GM21360 (cell line): ENCODE results near the gene TRIB2.
A peak's percentile ranks its signal among the peaks of the same experiment; 100 is the strongest.

Experiments used
- ATAC-seq: cut with Tn5 transposase; IDR thresholded peaks from one replicate; pipeline ENCODE4 v1.9.1; 2021; ENCODE audit warnings: mild to moderate bottlenecking, moderate library complexity; ENCODE audit not compliant: unreplicated experiment

Gene TRIB2

GRCh38 chr2:12719400-12720277, 2.9 kb downstream of the TRIB2 start:
- no peak for ATAC-seq

GRCh38 chr2:12720278-12720620, 3.5 kb downstream of the TRIB2 start:
- ATAC-seq = no peak

GRCh38 chr2:12720754-12721378, 4.1 kb downstream of the TRIB2 start:
- no peak for ATAC-seq

- ATAC-seq = no peak
Measured at GRCh38 chr2:12721566-12722446, 5.1 kb downstream of the TRIB2 start.

DNA sequence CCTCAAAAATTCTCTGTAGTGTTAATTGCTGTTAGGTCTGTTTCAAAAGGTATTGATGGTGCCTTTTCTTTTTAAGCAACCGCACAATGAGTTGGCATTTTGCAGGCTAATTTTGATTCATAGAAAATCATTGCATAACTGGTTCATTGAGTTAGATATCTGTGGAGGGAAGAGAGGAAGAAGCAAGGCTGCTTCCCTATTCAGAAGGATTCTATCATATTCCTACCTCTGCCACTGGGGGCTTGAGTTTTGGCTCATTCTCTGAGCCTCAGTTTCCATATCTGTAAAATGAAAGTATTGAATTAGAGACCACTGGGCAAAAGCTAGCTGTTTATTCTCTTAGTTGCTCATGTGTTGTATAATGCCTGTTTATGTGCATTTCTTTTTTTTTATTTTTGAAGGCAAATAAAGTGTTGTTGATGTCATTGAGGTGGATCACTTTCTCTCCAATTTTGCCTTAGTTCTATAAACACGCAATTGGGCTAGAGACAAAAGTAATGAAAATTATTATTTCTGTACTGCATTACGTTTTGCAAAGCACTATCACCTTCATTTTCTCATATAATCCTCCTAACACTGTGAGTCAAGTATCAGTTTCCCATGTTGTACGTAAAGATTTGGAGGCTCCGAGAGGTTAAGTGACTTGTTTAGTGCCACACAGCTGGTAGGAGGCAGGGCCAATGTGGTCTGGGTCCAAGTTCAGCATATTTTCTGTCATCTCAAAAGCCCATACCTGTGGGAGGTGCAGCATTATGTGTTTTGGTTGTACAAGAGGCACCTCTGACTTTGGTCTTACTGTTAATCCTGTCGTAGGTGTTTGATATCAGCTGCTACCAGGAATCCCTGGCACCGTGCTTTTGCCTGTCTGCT, 5.9 kb downstream of the TRIB2 start:
- ATAC-seq = no peak

- no peak for ATAC-seq
Measured at GRCh38 chr2:12723736-12724463, 7.2 kb downstream of the TRIB2 start.

DNA sequence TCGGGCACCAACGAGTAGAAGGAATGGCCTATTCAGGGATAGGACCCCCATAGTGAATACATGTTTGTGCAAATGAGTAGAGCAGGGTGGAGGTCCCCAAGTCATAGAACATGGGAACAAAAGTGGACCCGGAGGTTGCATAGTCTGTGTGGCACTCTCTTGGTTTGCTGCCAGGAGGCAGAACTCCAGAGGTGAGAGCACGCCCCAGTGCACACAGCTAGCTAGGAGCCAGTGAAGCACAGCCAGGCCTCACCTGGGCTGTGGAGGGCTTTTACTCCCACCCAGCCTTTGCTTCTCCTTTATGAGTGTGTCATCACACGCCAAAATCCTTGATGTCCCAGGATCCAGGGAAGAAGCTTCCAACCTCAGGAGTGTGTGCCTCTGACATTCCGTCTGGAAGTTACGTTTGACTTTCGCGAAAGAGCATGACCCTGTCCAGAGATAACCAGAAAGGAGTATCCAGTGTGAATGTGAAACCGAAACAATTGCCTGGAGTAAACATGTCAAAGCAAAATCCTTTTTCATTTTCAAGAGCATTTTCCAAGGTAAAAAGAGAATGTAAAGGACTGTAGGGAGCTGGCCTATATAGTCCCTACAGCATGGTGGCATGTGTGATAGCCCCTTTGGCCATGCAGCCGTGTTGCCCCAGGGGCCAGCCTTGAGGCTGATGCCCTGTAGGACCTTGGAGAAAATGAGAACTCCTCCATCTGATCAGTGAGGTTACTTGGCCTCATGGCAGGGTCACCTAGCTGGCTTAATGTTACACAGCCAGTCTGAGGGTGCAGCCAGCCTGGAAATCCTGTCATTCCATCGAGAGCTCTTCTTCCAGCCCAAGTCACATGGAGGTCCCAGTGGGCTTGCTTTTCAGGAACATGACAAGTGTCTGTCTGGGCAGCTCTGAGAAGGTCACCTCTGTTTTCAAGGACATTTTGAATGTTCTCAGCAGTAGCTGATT, 8.8 kb downstream of the TRIB2 start:
- ATAC-seq = no peak

GRCh38 chr2:12726271-12726670, 9.5 kb downstream of the TRIB2 start:
- no peak for ATAC-seq

GRCh38 chr2:12727065-12727464, 10.3 kb downstream of the TRIB2 start:
- no peak for ATAC-seq

- no peak for ATAC-seq
Measured at GRCh38 chr2:12727641-12728040, 10.9 kb downstream of the TRIB2 start.

DNA sequence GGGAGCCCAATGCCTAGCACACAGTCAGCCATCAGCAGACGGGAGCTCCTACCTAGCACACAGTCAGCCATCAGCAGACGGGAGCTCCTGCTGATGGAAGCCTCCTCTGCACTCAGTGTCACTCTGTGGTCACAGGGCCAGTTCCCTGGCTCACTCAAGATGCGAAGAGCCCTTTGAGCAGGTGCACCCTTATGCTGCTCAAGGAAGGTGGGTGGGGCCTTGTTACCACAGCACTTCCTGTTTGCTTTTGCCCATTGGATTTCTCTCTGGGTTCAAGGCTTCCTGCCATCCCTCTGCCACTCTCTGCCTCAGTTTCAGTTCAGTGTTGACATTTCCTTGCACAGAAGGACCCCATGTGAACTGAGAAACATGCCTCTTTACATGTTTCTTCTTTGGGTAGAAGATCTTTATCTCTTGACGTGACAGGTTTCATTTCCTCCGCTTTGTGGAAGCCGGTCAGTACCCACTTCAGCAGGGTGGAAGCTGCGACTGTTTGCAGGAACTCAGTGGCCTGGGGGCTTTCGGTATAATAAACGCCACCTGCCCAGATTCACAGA, 11.6 kb downstream of the TRIB2 start:
- peak; percentile 92 for ATAC-seq

DNA sequence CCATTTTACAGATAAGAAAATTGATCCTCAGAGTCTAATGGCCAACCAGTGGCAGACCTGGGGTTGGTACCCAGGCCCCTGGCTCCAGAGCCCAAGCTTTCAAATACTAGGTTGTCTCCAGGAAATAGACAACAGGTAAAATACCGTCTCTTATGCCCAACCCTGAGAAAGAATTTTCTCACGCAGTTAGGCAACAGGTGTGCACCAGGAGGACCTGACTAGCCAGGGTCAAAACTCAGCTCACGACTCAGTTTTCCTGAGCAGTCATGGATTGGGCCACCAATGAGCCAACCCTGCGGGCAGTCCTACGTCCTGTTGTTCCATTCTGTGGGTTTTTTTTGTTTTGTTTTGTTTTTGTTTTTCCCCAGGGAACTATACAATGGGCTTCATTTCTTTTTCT, 13.5 kb downstream of the TRIB2 start:
- no peak for ATAC-seq

- no peak for ATAC-seq
Measured at GRCh38 chr2:12731701-12732280, 15.1 kb downstream of the TRIB2 start.

GRCh38 chr2:12732651-12733050, 15.9 kb downstream of the TRIB2 start:
- no peak for ATAC-seq

DNA sequence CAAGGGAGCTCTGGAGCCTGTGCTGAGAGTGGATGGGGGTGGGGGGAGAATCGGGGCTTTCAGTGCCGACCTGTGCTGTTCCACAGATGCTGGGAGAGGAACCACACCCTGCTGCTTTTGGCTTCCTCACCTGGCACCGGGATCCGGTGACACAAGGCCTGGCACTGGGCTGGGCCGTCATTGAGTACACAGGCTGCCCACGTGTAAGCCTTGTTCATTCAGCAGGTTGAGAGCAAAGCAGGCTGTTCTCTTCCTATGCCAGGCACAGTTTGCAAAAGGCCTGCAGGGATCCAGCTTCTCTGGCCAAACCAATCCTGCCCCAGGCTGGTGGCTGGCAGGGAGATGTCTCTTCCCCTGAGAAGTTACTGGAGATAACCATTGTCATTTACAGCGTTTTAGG, 17.1 kb downstream of the TRIB2 start:
- ATAC-seq = no peak

GRCh38 chr2:12734914-12735654, 18.3 kb downstream of the TRIB2 start:
- no peak for ATAC-seq

DNA sequence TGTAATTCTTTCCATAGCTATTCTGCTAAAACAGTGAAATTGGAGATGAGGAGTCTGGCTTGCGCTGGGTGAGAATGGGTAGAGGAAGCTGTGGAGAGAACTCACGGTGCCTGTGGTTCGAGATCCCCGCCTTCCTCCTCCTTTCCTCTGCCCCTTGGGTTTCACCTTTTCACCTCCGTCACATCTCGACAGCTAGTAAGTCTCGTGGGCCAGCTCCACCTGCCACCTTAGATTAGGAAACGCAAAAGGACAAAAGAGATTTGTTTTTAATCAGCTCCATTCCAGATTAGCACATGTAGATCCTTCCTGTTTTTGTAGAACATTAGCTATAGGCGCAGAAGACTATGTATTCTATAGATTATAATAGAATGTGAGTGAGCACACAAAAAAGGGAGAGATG, 20.6 kb downstream of the TRIB2 start:
- no peak for ATAC-seq
